Suppressor macrophage treated with lipopolysaccharide for 1 hour (primary cell): ENCODE data around the gene DCX.

ENCODE experiments used
- DNase-seq, 3 donors: peaks; one replicate each; pipeline ENCODE4 v3.0.0-alpha.2; 2020 to 2022

Gene DCX

DNA sequence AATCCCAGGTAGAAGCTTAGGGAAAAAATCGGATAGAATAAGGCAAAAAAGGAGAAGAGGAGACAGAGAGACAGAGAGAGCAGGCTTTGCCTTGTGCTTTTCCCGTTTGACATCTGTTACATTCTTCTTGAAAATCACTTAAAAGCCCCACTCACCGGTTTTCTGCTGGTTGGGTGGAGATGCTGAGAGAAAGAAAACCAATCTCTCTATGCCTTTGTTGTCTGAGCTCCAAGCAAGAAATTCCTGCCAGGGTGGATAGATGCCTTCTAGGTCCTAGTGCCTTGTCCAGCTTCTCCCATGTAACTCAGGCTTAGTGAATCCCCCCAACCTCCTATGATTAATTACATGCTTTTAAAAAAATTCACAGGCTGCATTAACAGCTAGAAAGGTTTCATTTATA, at the start of gene DCX:
TSS of gene DCX (minus strand) at position 210 of the 400 bp plus-strand sequence. CDS start 1,794 bp downstream, outside the sequence.
- no peak for DNase-seq

DNA sequence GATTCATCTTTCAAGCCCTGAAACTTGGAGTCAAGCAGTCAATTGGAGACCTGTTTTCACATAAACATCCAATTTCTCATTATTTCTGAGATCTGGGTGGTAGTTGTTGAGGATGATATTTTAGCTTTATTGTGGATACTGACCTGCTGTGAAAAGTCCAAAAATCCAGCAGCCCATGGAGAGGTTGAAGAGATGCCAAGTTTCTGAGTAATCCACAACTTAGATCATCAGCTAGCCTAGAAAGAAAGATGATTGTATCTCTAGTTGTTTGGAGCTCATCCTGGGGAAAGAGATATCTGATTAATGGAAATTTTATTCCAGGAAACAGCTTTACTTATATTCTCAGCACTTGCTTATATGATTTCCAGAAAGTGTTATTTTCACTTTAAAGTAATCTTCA, 48.6 kb upstream of the DCX start:
- DNase-seq, result no peak

DNA sequence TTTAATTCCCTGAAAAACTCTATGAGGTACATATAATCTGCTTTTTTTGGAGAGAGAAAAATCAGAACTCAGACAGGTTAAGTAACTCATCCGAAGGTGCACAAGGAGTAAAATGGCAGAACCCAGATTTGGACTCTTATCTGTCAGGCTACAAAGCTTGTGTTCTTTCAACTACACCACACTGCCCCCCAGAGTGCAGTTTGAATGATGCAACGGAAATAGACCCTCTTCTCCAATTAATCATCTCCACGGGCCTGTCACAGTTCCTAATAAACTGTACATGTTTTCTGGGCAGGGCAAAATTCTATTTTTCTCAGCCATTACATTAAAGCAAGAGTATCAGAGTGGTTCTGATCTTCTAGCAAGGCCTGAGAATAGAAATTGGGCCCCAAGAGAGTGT, 35.3 kb upstream of the DCX start:
- peak; percentile 9 to 23 (median 19) for DNase-seq

DNA sequence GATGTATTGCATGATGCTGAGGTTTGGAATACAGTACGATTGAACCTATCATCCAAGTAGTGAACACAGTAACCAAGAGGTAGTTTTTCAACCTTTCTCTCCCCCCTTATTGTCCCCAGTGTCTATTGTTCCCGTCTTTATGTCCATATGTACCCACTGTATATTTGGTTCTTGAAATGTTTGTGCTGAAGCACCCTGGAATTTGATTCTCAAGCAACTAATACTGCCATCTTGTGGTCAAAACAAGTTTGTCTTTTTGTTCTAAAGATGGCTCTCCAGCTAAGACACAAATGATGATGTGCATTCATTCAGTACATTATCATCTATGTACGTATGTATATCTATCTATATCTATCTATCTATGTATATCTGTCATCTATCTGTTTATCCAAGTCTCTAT, 33.5 kb upstream of the DCX start:
- peak; percentile 42 to 70 (median 57) for DNase-seq

DNA sequence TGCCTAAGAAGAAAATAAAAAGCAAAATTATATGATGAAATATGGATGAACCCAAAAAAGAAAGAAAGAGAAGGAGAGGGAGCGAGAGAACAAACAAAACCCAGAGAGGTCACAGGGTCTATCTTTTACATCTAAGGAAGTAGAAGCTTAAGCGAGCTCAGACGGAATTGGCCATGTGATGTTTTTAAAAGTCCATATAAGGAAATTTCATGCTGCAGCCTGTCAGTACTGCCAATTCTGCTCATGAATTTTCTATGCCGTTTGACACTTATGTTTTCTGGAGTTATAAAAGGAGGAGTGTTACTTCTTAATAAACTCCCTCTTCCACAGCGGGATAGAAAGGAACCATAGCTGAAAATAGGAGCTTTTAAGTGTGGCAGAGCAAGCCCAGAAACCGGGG, 32.9 kb upstream of the DCX start:
- DNase-seq, result no peak

DNA sequence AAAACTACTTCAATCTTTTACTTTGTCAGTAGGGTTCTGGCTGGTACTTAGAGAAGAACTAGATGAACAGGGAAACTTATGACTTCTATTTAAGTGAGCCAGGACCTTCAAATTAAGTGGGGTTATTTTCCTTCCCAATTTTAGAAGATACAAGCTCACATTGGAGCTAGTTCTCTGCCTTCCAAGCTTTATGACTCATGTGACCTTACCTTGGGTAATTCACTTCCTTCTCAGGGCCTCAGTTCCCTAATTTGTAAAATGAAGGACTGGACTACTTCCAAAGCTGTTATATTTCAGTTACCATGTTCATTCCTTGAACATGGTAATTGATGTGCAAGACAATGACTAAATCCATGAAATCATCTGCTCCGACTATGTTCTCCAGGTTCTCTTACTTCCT, 32.0 kb upstream of the DCX start:
- DNase-seq, result peak; percentile 18 to 36 (median 35)

DNA sequence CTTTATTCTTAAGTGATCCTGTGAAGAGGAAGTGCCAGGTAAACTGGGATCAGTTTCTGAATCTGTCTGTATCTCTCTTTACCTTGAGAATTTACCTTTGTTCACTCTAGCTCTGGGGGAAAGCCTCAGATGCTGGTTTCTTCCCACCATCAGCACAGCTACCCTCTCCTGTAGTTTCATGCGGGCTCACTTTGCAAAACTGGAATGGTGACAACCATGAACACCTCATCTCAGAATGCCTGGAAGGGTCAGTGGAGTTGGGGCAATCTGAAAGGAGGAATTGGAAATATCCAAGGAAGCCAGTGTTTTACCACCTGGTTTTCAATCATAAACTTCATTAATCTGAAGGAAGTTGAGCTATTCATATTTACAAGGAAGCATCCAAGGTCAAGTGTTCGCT, 30.8 kb upstream of the DCX start:
- no peak for DNase-seq

DNA sequence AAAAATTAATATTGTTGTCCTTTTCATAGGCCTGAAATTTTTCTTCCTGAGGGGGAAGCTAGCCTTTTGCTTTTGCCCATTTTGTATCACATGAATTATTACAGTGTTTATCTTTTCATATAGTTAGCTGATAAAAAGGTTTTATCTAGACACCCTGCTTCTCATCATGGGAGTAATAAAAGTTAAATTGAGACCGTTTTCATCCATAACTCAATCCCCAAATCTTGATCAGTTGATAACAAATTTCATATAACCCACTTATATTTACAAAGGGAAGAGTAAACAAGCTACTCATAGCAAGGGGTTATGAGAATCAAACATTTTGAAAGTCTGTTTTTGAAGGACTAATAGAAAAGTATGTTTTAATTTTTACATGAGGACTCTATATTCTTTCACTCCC, 23.5 kb upstream of the DCX start:
- DNase-seq, result no peak

DNA sequence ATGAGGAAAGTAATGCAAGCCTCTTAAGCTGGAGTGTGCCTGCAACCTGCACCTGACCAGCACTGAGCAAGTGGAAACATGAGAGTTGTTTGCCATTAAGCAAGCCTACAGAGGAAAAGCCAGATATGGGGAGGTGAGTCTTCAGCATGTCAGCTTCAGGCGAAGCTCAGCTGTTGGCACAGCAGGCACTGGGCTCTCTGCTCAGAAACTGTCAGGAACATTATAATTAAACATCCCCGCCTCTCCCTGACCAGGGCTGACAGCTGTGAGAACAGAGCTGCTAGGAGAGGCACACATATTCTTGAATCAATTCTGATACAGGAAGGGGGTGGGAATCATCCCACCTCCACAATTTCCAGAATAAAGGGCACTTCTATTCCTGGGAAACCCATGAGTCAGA, 19.0 kb upstream of the DCX start:
- no peak for DNase-seq

DNA sequence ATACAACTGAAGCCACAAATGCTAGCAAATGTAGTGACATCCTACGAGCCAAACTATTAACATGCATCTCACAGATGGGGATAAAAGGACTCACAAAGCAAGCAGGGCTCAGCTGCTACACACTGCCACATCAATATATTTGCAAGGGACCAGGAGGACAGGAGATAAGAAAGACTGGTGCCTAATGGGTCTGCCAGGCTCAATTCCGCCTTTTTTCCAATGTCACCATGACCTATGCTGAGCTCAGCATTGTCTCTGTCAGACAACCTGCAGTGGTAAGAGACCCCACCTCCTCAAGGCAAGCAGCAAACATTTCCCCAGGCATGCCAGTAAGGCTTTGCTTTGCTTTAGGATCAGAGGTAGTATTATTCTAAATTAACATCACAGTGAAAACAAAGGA, 435 bp downstream of the DCX start:
- DNase-seq, result no peak

DNA sequence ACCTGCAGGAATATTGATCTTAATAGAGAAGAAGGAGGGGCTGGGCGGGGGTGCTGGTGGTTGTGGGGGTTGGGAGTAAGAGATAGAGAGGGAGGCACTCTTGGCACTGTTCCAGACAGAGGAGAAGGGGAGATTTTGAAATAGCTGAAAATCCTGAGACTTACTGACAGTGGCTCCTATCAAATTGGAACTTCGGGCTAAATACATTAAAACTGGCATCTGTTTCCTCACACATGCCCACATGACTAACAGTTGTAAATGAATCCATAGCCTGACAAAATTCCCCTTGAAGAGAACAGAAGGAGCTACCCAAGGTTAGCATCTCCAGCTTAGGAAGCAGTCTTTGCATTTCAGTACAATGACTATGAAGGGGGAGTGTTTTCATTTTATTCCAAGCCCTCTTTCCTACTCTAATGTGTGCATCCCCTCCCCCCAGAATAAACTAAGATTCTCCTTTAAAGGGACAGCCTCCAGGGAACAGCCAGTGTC, 1.4 kb downstream of the DCX start:
- DNase-seq, result no peak

DNA sequence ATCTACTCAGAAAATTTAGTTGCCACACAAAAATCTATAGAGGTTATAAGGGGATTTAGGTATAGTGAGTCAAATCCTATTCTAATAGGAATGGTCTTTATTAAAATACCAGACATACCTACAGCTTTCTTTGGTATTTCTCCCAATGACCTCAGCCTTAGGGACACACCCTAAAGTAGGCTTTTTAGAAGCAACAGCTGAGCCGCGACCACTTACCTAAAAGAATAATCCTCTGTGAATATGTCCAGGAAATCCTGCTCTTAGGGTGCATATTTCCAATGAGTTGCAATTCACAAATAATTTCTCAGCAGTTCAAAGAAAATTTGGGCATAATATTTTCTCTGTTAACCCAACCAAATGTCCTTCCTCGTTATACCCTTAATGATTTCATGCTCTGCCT, 2.7 kb downstream of the DCX start:
- no peak for DNase-seq

DNA sequence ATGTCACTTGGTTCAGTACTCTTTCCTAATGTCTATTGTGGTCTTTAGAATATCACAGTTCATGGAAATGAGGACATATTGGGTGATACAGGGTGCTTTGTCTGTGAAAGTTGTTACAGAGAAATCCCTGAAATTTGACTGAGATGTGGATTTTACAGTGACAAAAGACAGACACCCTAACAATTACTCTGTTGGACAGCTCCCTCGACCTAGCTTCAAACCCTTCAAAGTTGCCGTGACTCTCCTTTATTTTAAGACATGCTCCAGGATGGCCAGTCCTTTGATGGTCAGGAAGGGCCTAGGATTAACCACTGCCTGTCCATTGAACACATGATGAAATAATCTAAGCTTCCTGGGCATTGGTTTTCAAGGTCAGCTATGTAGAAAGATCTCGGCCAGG, 4.0 kb downstream of the DCX start:
- DNase-seq, result no peak

DNA sequence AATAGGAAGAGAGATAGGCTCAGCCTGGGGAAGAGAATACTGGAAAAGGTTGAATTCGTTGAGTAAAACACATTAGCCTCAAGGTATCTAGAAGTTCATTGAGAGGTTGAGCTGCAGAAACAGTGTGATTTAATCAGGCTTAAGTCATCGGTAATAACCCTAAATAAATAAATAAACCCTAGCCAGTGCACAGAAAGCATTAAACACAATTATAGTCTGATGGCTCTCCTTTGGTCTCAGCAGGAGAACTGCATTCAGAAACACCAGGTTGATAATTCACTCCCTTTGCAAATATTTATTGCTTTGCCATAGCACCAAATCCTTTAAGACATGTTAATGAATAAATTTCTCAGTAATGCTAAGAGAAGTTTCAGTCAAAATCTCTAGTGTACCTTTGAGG, 9.6 kb downstream of the DCX start:
- no peak for DNase-seq

DNA sequence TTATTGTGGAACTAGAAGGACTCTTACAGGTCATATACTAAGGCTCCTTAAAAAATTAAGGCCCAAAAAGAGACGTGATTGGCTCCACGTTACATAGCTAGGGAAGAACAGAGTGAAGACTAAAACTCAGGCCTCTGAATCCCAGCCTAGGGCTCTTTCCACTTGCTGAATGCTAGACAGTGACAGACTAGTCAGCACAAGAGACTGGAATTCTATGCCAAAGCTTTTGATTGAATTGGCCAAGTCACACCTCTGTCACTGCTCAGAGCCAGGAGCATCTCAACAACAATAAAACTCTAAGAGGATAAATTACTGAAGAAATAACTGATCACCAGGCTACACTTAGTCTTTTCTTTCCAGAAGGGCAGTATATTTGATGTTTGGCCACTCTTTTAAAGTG, 16.8 kb downstream of the DCX start:
- no peak for DNase-seq

DNA sequence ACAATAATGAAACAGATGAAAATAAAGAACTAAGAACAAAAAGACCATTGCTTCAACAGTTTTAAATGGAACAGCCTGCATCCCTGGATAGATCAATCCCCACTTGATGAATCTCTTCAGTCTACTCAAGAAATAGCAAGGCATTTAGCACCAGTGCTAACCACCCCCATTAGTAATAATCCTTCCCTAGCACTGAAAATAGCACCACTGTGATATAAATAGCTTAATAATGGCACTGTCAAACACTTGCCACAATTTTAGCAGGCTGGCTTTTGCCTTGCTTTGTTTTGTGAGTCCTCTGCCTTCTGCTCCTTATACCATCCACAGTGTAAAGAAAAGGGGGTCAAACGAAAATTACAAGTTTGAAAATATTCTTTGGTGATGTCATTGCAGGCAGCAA, 17.4 kb downstream of the DCX start:
- DNase-seq, result no peak

DNA sequence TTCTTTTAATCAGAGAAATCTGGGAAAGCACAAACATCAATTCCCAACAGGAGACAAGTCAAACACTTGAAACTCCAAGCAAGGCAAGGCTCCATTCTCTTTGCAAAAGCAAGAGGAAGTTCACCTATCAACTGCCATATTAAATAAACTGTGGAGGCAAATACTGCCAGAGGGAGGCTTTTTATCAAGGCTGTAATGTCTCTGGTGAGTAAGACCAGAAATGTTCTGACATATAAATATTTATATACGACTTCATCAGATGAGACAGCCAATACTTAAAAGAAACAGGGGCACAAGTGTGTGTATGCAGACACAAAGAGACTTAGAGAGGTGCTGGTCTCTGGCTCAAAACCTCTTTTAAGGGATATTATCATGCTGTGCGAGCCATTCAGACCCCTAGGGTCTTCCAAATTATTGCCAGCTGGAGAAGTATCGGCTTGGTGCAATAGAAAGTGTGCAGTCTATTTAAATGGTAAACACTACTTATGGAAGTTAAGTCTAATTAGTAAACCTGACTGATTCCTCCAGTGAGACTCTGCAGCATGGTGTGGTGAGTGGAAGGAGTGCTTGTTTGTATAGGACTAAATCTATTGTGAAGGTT, 24.4 kb downstream of the DCX start:
- DNase-seq, result no peak

DNA sequence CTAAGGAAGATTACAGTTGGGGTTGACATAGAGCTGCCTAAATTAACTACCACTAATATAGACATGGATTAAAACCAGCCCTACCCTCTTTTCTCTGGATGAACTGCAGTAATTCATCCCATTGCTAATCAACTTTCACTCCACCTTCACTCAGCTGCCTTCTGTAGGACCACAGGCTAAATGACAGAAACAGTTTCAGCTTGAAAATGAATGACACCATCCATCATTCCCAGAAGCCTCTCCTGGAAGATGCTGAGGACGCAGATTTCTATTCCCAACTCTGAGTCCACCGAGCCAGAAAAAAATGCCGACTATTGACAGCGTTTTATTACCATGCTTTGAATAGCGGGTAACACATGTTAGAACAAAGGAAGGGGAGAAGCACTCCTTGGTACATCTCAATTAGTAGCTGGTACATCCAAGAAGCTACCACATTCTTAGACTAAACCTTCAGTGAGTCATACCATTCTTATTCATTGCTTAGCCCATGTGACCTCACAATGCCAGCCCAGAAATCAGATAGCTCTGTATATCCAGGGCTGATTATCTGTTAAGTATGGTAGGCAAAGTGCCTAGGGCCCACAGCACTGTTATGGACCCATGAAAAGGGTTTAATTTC, 25.3 kb downstream of the DCX start:
- no peak for DNase-seq

DNA sequence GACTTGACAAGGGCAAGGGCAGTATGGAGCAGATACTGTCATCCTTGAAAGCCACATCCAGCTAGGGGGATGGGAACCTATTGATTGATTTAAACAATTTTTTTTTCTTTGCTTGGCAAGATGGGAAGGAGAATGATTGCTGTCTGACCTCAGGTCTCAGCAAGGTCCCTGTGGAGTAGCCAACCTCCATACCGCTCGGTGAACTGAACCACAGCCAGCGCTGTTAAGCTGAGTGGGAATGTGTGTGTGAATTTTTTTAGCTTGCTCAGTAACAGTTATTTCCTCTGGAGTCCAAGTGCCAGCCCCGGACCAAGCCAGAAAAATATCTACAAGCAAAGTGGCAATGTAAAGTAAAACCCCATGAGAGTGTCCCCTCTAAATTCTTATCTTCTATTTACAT, 25.9 kb downstream of the DCX start:
- DNase-seq, result no peak

DNA sequence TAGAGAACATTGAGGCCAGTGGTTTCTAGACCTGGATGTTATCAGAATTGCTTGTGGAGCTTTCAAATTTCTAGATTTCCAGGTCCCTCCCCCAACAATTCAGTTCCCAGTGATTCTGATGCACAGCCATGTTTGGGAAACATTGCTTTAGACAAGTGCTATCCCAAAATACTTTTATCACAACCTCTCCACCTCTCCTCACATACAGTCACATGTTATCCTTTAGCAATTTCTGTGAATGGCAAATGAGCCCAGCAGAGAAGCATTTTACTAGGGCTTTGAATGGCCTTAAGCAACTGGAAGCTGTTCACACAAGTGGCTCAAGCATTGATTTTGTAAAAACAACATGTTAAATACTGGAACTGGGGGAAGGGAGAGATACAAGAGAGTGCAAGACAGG, 29.7 kb downstream of the DCX start:
- DNase-seq, result no peak

DNA sequence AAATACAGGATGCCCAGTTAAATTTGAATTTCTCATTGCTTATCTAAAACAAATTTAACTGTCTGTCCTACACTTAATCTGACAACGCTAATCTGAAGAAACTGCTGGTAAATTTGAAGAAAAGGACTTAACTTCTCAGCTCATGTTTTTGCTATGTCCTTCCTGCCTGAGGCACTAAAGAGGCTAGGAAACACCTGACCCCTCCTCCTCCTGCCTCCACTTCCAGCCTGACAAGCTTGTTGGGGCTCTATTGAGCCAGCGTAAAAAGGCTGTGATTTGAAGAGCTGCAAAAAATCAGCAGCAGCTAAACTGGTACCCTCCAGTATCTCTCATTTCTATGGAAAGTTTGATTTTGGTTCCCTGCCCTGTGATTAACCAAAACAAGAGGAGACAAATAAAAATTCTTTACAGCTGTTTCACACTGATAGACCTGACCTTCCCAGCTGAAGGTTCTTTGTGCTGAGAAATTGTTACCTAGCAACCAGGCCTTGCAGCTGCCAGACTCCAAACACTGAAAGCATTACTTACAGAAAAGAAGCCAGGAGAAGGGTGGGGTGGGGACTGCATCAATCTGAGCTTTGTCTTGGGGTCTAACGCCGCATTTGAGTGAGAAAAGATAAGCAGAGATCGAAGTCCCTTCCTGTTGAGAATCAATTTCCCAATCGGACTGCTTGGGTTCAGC, 35.0 kb downstream of the DCX start:
- DNase-seq, result no peak

DNA sequence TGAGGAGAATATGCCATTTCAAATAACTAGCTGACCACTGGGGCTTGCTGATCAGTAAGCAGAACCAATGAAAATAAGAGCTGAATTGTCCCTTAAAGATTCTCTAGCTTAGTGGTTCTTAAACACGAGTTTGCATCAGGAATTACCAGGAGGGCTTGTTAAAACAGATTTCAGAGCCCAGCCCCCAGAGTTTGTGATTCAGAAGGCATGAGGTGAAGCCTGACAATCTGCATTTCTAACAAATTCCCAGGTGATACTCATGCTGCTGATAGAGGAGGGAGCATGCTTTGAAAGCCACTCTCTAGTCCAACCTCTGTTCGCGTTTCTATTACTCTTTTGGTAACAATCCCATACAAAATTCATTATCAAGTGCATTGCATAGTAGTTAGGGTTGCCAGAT, 35.5 kb downstream of the DCX start:
- DNase-seq, result no peak

DNA sequence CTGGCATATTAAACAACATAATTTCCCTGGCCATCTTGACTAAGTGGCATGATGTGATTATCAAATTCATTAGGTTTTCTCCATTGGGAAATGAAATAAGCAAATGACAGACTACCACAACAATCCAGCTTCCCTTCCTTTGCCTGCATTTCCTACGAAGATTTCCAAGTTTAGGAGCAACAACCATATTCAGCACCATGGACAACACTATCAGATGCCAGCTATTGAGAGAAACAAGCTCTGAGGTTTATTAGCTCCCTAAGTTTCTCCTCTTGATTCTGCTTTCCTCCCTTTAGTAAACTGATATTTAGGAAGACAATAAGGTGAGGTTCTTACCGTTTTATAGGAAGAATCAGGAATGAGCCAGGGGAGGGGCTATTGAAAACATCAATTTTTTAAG, 36.2 kb downstream of the DCX start:
- DNase-seq, result no peak

DNA sequence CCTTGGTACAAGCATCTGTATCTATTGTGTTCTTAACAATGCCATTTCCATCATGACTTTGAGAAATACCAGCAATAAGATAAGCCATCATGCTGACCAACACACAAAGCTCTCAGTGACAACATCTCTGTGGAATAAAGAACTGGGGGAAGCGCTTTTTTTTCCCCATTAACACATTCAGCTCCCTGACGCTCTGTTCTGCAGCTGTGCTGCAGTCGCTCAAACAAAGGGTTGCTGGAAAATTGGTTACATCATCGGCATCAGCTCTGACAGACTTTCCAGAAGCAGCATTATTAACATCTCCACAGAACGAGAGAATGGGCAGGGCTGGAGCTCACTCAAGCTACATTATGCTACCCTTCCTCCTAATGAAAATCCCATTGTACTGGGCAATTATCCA, 39.9 kb downstream of the DCX start:
- DNase-seq, result no peak
